NCI-H1694 treated with DMSO at 0.1 percent for 48 hours (cell line): Measurements from ENCODE around the gene CYB5D1.
A peak's percentile ranks its signal among the peaks of the same experiment; 100 is the strongest.
"Not testable (repeated sequence)": the region's sequence is repeated elsewhere in the genome, so short reads cannot be mapped to it uniquely, and the experiment has no call there.

ENCODE experiments used
- DNase-seq: peaks from one replicate; lab custom pipeline; 2025; lab: John Stamatoyannopoulos, UW

Gene CYB5D1

DNA sequence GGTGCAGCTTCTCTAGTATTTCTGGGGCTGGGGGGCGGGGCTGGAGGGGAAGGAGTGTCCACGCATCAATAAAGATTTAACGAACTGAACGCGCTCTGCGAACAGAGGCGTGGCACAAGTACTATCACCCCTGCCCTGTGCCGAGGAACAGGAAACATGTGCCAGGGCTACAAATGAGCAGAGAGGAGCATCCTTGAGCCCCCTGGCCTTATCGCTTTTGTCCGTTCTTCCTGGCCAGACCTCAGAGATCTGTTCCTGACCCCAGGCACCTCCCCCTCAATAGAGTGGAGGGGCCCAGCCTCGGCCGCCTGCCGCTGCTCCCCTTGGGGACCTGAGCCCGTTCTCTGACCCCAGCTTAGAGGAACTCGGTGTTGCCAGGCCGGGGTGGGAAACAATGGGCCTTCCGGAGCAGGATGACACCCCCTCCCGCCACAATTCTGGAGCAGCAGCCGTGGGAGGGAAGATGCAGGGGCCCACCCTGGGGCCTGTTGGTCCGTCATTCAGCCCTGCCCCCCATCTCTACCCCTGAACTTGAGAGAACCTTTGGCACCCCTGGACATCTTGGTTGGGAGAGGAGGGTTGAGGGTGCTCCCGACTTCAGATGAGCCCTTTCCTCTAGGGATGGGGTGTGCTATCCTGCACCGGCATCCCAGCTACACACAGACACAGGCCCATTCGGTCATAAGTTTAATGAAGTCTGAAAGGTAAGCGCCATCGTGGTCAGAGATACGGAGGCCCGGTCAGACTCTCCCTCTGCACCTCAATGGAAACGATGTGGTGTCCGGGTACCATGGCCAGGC lies 1.6 kb upstream of the CYB5D1 start:
- DNase-seq = no peak

DNA sequence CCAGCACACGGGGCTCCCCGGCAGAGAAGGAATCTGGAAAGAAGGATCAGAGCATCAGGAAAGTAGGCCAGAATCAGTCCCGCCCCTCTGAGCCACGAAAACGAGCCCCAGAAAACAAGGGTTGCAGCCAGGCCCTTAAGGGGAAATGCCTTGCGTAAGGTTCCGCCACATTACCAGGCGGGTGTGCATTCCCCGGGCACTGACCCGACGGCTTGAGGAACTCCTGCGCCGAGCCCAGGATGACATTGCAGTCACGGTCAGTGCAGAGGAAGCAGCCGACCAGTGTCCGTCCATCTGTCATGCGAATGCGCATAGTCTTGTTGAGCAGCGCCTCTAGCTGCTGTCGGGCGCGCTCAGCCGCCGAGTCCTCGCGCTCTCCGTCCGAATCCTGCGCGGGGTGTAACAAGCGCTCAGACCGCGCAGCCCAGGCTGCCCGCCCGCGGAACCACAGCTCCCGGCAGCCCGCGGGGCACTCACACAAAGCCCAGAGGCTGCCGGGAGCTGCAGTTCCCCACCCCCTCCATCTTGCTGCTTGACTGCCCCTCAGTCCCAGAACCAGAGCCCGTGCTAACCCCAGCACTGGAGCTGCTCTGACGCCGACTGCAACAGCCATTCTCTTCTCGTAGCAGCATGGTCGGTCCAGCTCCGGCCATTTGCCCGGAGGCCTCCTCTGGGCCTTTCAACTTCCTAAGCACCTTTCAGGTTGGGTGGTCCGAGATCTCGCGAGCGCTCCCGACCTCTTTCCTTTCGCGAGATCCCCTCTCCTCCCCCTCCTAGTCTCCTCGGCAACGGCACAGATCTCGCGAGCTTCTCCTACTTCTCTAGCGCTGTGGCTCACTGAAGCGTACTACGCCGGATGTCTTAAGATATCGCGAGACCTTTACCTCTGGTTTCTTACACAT lies 741 bp upstream of the CYB5D1 start, which contains the start of gene NAA38:
NAA38 (minus strand) TSS at position 749 of the 902 bp plus-strand sequence; CDS start at position 653, 96 bp downstream.
- DNase-seq = peak; percentile 99

DNA sequence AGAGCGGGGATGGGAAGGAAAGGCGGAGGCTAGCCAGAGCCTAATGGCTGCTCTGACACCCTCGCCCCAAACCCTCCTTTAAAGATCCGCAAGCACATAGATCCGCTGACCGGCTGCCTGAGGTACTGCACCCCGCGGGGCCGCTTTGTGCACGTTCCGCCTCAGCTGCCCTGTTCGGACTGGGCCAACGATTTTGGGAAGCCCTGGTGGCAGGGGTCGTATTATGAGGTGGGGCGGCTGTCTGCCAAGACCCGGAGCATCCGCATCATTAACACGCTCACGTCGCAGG lies 663 bp downstream of the CYB5D1 start:
- DNase-seq = no peak

DNA sequence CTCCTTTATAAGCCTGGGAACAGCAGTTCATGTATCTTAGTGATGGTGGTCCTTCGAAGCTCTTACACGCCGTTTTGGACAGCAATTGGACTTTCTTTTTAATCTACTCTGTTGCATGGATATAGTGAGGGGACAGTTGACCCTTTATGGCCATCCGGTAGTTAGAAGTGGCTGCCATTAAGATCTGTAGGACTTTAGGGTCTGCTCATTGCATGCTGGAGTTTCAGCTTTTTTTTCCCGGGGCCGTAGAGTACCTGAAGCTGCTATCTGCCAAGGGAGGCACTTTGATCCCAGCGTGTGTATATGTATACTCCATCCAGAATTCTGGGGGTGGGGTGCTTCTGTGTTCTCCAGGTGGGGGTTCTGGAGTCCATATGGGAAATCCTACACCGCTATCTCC lies 1.2 kb downstream of the CYB5D1 start:
- DNase-seq = no peak

DNA sequence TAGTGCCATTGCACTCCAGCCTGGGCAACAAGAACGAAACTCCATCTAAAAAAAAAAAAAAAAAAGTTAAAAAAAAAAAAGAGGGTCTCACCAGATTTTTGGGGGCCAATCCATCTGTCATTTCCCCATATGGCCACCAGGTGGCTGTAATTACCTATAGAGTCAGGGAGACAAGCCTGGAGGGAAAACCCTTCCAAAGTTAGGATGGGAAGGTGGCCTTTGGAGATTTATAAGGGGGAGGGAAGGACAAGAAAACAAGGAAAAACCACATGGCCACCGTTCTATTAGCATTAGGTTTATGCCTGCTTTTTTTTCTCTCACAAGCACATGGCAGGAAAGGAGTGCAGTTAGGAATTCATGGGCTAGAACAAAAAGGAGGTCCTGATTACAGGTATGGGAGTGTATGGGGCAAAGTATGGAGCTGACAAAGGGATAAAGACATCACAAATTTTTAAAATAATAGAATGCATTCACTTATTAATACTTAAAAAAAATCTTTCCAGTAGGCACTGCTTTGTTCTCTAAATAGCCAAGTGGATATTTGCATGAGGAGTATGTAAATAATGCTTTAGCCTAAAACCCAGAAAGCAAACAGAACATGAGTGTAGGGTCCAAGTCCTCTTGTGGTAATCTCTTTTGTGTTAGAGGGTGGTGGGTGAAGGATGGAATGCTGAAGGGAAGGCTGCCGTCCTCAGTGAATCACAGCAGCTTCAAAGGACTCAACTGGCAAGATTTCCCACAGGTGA lies 5.1 kb downstream of the CYB5D1 start:
- peak; percentile 71 for DNase-seq

DNA sequence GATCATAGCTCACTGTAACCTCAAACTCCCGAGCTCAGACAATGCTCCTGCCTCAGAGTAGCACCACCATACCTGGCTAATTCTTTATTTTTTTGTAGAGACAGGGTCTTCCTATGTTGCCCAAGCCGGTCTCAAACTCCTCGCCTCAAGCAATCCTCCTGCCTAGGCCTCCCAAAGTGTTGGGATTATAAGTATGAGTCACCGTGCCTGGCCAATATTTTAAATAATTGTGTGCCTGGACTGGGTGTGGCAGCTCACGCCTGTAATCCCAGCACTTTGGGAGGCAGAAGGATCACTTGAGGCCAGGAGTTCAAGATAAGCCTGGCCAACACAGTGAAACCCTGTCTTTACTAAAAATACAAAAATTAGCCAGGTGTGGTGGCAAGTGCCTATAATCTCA lies 6.6 kb downstream of the CYB5D1 start:
- DNase-seq = not testable (repeated sequence)

DNA sequence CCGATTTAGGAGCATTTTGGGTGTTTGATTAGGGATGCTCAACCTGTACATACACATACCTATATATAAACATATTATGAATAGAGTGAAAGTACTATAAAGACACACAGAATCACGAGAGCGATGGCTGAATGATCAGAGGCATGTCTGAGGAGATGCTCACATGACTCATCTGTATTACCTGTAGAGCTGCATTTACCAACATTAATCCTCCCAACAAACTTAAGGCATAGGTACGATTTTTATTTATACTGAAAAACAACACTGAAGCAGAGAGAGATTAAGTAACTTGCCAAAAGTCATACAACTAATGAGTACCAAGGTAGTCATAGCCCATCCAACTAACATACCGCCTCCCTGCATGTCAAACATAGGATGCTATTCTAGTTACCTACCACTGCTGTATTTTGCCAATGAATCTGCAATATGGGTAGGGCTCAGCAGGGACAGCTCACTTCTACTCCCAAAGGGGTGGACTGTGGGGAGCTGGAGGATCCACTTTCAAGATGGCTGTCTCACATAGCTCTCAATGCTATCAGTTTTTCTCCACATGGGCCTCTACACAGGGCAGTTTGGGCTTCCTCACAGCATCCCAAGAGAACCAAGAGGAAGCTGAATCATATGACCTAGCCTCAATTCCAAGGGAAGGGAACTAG lies 7.3 kb downstream of the CYB5D1 start:
- no peak for DNase-seq

DNA sequence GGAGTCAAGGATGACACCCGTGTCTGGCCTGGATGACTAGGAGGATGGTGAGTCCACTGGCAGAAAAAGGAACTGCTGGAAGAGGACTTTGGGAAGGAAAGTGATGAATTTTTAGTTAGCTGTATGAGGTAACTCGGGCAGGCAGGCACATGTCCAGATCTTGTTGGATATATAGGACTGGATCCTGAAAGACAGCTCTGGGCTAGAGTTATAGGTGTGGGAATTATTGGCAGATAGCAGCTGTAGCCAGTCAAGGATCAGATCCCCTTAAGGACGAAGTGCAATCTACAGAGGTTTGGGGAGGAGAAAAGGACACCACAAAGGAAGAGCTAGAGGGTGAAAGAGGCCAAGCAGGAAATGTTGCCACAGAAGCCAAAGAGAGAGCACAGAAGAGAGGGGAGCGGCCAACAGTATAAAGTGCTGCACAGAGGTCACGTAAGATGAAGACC lies 10.1 kb downstream of the CYB5D1 start:
- DNase-seq = no peak

DNA sequence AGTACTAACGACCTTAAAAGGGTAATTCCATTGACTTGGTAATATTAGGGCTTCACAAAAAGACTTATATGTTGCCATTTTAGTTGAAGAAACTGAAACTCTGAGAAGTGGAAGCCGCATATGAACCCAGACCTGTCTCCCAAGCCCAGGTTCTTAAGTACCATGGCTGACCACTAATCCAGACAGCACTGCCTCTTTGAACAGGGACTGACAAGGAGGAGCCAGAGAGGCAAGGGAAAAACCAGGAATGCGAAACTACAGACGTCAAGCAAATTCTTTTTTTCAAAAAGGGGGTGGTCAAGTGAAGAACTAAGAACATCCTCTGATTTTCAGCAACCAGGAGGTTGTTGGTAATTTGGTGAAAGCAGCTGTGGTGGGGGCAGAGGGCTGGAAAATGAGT lies 15.2 kb downstream of the CYB5D1 start:
- DNase-seq = no peak

DNA sequence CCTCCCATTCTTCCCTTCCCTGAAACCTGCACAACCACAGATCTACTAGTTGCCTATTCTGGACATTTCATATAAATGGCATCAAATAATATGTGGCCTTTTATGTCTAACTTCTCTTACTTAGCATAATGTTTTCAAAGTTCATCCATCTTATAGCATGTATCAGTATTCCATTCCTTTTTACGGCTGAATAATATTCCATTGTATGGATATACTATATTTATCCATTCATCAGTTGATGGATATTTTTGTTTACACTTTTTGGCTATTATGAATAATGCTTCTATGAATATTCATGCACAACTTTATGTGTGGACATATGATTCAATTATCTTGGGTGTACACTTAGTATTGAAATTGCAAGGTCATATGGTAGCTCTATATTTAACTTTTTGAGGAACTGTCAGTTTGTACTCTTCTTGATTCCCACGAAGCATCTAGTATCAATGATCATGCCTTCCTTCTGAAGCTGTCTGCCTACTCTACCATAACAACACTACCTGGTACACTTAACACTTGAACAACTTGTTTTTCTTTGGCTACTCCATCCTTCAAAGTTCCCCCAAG lies 18.1 kb downstream of the CYB5D1 start:
- DNase-seq = no peak

DNA sequence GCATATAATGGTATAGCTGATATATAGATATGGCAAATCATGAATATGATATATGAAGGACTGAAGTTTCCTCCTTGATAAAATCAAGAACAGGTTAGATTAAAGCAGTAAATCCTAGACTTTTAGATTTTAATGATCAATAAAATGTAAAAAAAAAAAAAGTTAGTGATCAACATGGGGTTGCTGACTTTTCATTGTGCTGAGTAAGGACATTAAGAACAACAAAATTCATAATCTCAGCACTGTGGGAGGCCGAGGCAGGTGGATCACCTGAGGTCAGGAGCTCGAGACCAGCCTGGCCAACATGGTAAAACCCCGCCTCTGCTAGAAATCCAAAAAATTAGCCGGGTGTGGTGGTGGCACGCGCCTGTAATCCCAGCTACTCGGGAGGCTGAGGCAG lies 20.4 kb downstream of the CYB5D1 start:
- no peak for DNase-seq

DNA sequence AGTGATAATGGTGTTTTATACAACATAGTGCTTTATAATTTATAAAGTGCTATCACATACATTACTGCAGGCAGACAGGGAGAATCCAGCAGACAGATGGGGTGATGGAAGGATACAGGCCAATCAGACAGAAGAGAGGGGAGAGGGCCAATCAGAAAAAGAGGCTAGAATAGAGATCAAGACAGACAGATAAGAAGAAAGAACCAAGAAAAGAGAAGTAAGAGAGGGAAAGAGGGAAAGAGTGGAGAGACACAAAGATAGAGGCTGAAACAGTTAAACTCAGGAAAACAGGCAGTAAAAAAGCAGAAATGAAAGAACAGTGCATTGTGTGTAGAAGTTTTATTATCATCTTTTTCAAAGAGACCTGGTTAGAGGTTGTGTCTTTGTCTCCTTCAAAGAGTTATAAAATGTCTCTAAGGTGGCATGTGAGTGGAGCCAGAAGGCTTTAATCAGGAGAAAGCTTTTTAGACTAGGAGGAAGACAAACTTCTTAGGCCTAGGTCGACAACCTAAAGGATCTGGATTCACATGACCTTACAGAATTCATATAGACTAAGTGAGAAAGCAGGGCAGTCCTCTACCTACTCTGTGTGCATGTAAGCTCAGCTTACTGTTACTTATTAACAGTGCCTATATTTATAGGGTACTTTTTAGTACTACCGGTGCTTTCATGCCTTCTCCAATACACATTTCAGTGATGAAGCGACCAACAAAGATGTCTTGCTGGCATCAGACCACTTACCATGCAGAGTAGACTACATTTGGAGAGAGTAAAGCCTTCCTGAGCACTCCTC lies 22.5 kb downstream of the CYB5D1 start:
- peak; percentile 11 for DNase-seq

DNA sequence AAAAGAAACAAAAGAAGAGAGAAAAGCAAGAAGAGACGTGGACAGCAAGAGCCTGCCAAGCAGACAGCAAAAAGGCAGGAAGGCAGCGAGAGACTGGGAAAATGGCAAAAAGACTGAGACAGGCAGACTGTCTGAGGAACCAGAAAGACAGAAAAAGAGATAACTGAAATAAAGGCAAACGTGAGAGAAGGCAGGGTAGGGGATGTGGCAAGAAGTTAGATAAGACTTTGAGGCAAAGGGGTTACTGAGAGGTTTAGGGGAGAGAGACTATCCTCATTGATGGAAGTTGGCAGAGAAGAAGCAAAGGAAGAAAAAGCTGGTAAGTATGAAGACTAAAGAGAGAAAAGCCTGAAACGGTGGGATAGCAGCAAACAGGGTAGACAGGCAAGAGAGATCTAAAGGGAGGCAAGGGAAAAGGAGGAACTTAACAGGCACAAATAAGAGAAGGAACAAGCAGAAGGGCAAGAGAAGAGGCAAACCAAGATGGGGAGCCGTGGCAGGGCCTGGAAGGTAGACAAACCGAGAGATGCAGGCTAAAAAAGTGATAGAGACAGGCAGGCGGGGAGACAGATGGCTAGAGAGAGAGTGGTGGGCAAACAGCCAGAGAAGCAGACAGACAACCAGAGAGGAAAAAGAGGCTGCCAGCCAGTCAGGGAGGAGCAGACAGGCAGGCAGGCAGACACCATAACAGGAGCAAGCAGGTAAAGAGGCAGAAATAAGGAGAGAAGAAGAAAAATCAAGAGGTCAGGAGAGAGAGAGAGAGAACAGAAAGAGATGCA lies 23.7 kb downstream of the CYB5D1 start:
- peak; percentile 96 for DNase-seq

DNA sequence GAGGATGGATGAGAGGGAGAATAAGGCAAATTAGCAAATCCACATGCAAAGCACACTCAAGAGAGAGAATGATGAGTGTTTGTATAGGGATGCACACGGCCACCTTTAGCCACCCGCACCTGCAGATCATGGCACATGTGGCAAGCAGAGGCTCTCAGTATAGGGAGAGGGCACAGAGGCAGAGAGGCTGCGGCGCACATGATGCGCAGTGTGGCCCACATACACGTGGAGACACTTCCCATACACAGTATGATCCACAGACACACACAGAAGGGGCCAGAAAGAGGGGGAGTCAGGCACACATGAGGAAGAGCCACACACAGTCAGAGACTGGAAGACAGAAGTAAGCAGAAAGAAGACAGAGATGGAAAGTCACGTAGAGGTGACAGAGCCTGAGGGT lies 24.3 kb downstream of the CYB5D1 start:
- DNase-seq = peak; percentile 67

DNA sequence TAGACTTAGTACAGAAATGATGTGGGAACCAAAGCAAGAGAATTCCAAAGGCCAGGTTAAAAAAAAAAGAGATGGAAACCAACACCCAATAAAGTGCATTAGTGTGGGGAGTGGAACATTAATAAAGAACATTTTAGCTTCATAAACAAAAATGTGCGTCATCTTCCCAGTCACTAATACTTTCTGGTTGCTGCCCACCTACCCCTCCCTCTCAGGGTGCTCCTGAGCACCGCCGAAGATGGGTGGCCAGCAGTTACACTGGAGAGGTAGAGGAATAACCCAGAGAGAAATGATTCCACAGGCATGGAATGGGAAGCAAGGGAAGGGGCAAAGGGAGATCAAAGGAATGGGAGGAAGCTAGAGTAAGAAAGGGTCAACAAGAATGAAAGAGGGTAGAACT lies 24.8 kb downstream of the CYB5D1 start:
- peak; percentile 64 for DNase-seq

DNA sequence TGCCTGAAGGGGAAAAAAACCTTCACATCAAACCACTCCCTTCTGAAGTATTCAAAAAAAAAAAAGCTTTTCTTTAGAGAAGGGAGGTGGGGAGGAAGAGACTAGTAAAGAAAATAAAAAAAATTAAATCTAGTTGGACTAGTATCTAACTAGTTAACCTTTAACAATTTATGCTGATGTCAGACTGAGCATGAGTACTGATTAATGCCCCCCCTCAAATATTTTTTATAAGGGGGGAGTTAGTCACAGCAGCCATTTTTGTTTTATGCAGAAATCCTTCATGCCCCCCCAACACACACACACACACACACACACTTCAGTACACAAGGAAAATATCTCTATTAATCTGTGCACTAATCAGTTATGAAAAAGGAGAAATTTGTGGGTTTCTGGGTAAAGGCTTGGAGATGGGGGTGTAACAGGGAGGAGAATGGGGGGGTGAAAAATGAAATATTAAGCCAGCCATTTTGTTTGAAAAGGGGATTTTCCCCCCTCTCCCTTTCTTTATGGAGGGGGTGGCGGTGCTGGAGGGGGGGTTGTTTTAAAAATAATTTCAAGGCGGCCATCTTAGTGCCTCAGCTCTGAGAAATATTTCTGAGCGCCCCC lies 26.1 kb downstream of the CYB5D1 start:
- peak; percentile 72 for DNase-seq

DNA sequence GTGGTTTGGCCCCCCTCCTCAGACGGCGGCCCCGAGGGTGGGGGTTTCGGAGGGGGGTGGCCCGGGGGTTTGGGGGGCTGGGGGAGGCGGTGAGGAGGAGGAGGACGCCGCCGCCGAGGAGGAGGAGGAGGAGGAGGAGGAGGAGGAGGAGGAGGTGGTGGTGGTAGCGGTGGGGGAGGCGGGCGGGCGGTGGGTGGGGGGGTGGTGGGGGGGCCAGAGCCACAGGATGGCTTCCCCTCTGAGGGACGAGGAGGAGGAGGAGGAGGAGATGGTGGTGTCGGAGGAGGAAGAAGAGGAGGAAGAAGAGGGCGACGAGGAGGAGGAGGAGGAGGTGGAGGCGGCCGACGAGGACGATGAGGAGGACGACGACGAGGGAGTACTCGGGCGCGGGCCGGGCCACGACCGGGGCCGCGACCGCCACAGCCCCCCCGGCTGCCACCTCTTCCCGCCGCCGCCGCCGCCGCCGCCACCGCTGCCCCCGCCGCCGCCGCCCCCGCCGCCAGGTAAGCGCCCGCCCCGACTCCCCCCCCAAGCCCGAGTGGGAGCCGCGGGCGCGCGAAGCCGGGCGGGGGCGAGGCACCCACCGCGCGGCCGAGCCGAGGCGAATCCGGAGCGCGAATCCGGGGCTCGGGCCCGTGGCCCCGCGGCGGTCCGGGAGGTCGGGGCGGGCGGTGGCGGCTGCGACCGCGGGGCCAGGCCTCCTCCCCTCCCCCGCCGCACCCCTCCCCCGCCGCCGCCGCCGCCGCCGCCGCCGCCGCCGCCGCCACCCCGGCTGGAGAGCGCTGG lies 27.0 kb downstream of the CYB5D1 start:
- no peak for DNase-seq

DNA sequence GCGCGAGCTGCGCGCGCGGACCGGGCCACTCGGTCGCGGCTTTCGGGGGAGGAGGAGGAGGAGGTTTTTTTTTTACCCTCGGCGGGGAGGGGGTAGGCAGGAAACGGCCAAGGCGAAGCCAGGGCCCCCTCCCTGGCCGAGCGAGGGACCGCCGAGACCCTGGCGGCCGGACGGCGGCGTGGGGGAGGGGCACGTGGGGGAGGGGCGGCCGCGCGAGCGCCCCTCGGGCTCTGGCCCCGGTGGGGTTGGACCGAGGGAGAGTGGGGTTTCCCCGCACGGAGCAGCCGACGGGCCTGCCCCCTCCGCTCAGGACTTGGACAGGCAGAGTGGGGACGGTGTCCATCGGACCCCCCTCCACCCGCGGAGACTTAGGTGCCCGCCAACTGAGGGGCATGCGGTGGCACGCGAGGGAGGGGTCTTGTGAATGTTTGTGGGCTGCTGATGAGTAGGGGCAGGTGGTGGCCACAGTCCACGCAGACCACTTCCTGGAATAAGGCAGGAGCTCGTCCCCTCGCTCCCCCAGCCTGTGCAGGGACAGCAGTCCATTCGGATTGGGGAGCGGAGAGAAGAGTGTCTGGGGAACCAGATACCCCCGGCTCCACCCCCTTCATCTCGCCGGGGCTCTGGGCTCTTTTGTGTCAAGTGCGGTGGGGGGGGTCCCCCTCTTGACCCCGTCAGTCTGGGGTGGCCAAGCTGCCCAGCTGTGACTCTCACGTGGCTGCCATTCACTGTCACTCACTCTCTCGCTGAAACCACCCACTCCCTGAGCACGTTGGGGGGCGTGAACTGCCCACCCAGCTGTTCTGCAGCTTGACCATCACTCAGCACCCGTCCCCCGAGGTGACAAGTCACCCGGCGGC lies 27.8 kb downstream of the CYB5D1 start:
- DNase-seq = peak; percentile 46
